ENCODE results near the gene BAD.
A peak's percentile ranks its signal among the peaks of the same experiment; 100 is the strongest.
"Not testable (repeated sequence)": the region's sequence is repeated elsewhere in the genome, so short reads cannot be mapped to it uniquely, and the experiment has no call there.

The BAD gene

GRCh38 chr11:64314805-64315561 lies 30.5 kb upstream of the BAD start:
- DNase-seq: no peak

- DNase-seq: no peak
These were observed 29.8 kb upstream of the BAD start for GRCh38 chr11:64314146-64314804.

GRCh38 chr11:64313491-64314145 lies 29.2 kb upstream of the BAD start:
- no peak for DNase-seq

DNA sequence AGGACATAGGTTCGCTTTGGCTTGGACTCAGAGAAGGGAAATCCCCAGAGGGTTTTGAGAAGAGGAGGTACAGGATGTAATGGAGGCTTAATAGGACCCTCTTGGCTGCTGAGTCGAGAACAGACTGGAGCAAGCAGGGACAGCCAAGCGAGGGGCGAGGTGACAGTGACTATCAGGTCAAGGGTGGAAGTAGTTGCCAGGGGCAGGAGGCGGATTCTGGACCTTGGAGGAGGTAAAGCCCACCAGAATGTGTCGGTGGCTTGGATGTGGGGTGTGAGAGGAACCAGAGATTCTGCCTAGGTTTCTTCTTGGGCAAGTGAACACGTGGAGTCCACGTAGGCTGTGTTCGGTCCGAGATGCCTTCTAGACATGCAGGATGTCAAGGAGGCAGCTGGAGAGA lies 28.5 kb upstream of the BAD start:
- no peak for DNase-seq

GRCh38 chr11:64307795-64308194 lies 23.3 kb upstream of the BAD start:
- not testable (repeated sequence) for DNase-seq

DNA sequence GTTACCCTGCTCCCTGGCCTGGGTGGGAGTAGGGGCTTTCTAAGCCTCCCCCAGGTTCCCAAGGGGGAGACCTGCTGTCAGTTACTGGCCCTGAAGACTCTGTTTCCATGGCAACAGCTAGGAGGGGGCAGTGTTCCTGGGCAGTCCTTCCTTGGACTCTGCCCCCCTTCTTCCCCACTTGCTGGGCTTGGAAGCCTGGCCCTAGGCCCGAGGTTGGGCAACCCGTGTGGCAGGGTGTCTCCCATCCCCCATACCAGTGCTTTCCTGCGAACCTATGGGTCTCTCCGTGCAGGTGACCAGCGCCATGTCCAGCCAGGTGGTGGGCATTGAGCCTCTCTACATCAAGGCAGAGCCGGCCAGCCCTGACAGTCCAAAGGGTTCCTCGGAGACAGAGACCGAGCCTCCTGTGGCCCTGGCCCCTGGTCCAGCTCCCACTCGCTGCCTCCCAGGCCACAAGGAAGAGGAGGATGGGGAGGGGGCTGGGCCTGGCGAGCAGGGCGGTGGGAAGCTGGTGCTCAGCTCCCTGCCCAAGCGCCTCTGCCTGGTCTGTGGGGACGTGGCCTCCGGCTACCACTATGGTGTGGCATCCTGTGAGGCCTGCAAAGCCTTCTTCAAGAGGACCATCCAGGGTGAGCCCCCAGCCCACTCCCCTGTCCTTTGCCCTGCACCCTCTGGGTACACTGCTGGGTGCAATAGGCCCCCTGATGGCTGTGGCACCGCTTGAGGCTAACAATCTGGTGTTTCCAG lies 22.6 kb upstream of the BAD start:
- DNase-seq: no peak

GRCh38 chr11:64306563-64306875 lies 22.1 kb upstream of the BAD start:
- no peak for DNase-seq

- peak; percentile 90 for DNase-seq
These were observed 21.5 kb upstream of the BAD start for GRCh38 chr11:64305691-64306562.

DNA sequence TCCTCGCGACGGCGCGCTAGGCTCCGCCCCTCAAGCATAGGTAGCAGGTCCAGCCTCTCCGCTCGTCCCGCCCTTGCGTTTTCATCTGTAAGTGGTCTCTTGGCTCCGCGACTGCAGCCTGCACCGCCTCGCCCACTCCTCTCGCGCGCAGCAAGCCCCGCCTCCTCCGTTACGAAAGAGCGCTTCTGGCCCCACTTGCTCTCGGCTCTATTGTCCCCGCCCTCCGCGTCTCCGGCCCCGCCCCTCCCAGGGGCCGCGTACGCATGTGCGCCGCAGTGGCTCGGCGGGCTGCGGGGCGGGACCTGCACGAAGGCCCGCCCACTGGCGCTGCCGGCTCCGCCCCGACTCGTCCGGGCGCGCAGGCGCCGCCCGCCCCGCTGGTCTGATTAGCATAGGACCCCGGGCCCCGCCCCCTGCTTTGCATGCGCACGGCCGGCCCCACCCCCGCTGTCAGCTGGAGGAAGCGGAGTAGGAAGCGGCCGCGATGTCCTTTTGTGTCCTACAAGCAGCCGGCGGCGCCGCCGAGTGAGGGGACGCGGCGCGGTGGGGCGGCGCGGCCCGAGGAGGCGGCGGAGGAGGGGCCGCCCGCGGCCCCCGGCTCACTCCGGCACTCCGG lies 20.7 kb upstream of the BAD start, which contains the start of gene ESRRA:
TSS of gene ESRRA (plus strand) at position 450 of the 616 bp plus-strand sequence. CDS start 1,656 bp downstream, outside the sequence.
- DNase-seq: peak; percentile 100

DNA sequence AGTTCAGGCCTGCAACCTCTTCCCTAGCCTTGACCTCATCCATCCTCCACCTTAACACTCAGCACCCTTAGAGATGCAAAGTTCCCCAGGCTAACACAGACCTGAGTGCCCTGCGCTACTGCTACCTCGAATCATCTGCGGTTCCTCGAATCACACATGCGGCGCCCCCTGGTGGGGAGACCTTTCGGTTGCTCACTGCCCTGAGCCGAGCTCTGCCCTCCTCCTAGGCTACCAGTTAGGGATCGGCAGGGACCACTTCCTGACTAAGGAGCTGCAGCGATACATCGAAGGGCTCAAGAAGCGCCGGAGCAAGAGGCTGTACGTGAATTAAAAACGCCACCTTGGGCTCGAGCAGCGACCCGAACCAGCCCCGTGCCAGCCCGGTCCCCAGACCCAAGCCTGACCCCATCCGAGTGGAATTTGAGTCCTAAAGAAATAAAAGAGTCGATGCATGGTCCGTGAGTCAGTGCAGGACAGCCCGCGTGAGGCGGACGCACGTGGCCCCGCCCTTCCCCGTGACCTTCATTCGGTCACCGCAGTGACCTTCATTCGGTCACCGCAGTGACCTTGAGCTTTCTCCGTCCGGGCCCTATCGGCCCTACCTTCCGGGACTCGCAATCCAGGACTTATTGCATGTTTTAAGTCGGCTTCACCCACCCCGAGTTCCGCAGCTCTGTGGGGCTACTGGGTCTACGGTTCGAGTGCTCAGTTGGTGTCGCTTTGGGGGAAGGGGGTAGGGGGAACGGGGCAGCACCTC lies 20.0 kb upstream of the BAD start:
- DNase-seq: peak; percentile 98

- DNase-seq: no peak
These were observed 19.5 kb upstream of the BAD start for GRCh38 chr11:64304032-64304315.

- DNase-seq: no peak
These were observed 18.9 kb upstream of the BAD start for GRCh38 chr11:64303109-64304031.

GRCh38 chr11:64299847-64300648 lies 15.6 kb upstream of the BAD start, which contains the start of gene CATSPERZ:
Gene CATSPERZ (plus strand): TSS chr11:64300358. CDS start chr11:64300411, 53 bp downstream.
- peak; percentile 72 for DNase-seq

DNA sequence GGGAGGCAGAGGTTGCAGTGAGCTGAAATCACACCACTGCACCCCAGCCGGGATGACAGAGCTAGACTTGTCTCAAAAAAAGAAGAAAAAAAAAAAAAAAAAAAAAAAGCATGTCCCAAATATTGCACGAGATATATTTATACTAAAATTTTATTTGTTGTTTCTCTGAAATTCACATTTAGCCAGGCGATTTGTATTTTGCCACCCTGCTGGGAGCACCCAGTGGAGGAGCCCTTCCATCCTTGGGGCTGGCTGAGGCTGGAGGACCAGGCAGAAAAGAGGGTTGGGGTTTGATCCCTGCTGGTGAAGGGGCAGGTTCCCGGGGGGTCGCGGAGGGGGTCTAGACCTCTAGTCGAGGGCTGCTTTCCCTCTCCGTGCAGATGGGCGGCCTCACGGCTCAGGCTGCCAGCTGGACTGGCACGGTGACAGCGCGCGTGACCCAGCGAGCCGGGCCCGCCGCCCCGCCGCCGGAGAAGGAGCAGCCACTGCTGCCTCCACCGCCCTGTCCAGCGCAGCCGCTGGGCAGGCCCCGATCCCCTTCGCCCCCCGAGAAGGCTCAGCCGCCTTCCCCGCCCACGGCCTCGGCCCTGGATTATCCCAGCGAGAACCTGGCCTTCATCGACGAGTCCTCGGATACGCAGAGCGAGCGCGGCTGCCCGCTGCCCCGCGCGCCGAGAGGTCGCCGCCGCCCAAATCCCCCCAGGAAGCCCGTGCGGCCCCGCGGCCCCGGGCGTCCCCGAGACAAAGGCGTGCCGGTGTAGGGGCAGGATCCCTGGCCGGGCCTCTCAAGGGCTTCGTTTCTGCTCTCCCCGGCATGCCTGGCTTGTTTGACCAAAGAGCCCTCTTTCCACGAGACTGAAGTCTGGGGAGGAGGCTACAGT lies 14.7 kb upstream of the BAD start:
- no peak for DNase-seq

DNA sequence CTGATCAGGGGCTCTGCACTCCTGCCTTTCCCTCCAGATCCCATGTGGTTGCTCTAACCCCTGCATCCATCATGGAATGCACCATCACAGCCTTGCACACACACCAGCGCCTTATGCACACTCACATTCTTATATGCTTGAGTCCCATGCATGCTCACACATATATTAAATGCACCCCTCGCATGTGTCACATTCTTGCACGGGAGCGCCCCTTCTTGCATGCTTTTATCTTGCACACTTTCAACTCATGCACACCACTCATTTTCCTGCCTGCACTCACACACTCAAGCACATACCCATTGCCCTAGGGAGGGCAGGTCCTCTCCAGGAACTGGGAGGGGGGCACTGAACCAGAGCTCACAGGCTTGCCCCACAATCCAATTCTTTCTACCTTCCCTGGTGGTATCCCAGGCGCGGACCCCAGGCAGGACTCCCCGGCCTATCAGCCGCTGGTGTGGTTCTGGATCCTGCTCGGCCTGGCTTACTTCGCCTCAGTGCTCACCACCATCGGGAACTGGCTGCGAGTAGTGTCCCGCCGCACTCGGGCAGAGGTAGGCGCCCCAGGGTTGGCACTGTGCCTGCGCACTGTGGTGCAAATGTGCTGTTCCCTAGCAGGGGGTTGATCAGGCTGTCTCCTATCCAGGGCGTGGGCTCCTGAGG lies 13.4 kb upstream of the BAD start:
- no peak for DNase-seq

DNA sequence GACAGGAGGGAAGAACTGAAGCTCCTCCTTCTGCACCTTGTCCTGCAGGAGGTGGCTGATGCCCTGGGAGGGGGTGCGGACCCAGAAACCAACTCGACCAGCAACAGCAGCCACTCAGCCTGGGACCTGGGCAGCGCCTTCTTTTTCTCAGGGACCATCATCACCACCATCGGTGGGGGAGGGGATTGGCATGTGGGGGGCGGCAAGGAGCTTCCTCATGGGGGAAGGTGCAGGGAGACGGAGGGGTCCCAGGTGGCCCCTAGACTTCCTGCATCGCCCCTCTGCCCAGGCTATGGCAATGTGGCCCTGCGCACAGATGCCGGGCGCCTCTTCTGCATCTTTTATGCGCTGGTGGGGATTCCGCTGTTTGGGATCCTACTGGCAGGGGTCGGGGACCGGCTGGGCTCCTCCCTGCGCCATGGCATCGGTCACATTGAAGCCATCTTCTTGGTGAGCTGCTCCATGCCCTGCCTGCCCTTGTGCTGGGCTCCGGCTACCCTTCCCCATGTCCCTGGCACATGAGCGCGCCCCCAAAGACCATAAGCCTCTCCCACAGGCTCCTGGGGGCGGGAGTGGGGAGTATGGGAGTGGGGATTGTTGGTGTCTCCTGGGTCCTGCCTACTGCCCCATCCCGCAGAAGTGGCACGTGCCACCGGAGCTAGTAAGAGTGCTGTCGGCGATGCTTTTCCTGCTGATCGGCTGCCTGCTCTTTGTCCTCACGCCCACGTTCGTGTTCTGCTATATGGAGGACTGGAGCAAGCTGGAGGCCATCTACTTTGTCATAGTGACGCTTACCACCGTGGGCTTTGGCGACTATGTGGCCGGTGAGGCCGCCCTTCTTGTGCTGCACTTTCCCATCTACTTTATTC lies 12.6 kb upstream of the BAD start:
- DNase-seq: no peak

GRCh38 chr11:64296236-64296635 lies 11.8 kb upstream of the BAD start:
- no peak for DNase-seq
